ENCODE data around the gene PRRT3.
"Not testable (repeated sequence)": the region's sequence is repeated elsewhere in the genome, so short reads cannot be mapped to it uniquely, and the experiment has no call there.

PRRT3 gene

GRCh38 chr3:9917820-9918219 lies 34.4 kb downstream of the PRRT3 start:
- DNase-seq: no peak

- peak; percentile 88 for DNase-seq
Measured at GRCh38 chr3:9916734-9917680, 35.2 kb downstream of the PRRT3 start, which contains the start of gene IL17RC. Gene IL17RC, plus strand, starts transcription at chr3:9917098. Its CDS starts 218 bp downstream, at chr3:9917316.

- DNase-seq: peak; percentile 33
Measured at GRCh38 chr3:9916346-9916733, 35.9 kb downstream of the PRRT3 start.

GRCh38 chr3:9915254-9916141 lies 36.7 kb downstream of the PRRT3 start:
- peak; percentile 67 for DNase-seq

- DNase-seq: peak; percentile 90
Measured at GRCh38 chr3:9914559-9915253, 37.5 kb downstream of the PRRT3 start.

- no peak for DNase-seq
Measured at GRCh38 chr3:9914011-9914410, 38.2 kb downstream of the PRRT3 start.

GRCh38 chr3:9913601-9914000 lies 38.6 kb downstream of the PRRT3 start:
- no peak for DNase-seq

GRCh38 chr3:9912294-9912935 lies 39.8 kb downstream of the PRRT3 start:
- DNase-seq: peak; percentile 91

- DNase-seq: peak; percentile 49
Measured at GRCh38 chr3:9911863-9912262, 40.3 kb downstream of the PRRT3 start.

- DNase-seq: no peak
Measured at GRCh38 chr3:9909221-9910013, 42.8 kb downstream of the PRRT3 start.

- no peak for DNase-seq
Measured at GRCh38 chr3:9908286-9908685, 43.9 kb downstream of the PRRT3 start.

GRCh38 chr3:9906480-9906879 lies 45.7 kb downstream of the PRRT3 start:
- no peak for DNase-seq

- DNase-seq: no peak
Measured at GRCh38 chr3:9903904-9904303, 48.3 kb downstream of the PRRT3 start.

- DNase-seq: no peak
Measured at GRCh38 chr3:9903238-9903624, 49.0 kb downstream of the PRRT3 start.

GRCh38 chr3:9902372-9903237 lies 49.6 kb downstream of the PRRT3 start, which contains the start of gene IL17RE:
Gene IL17RE, plus strand, starts transcription at chr3:9902848. Its CDS starts 85 bp downstream, at chr3:9902933.
- peak; percentile 52 for DNase-seq

GRCh38 chr3:9901967-9902366 lies 50.2 kb downstream of the PRRT3 start:
- peak; percentile 68 for DNase-seq

- DNase-seq: not testable (repeated sequence)
Measured at GRCh38 chr3:9900965-9901415, 51.2 kb downstream of the PRRT3 start.

- DNase-seq: no peak
Measured at GRCh38 chr3:9899289-9899791, 52.9 kb downstream of the PRRT3 start.

- no peak for DNase-seq
Measured at GRCh38 chr3:9898467-9899241, 53.6 kb downstream of the PRRT3 start.
